Activated CD8-positive, alpha-beta memory T cell treated with anti-CD3 and anti-CD28 coated beads for 36 hours (primary cell): ENCODE results near the gene MYO1G. TPM values are rescaled to one million over a fixed set of nuclear protein-coding genes. Genes with fewer than 3 reads are reported as not detected.

ENCODE experiments used
- CTCF ChIA-PET: fragments of 350-600 bp; sonication (Branson Sonifier 250); formaldehyde crosslinking; loops from one replicate; lab custom pipeline; 2021; ENCODE audit warnings: antibody characterized with exemption; lab: Charles Lee
- POLR2A ChIA-PET: fragments of 350-600 bp; sonication (Branson Sonifier 250); formaldehyde crosslinking; loops from one replicate; lab custom pipeline; 2021; ENCODE audit warnings: antibody characterized with exemption; lab: Charles Lee
- total RNA-seq, 2 experiments: library from RNA; stranded (reverse); gene quantifications; one replicate each; pipeline ENCODE4 v1.2.3, GENCODE V29; 2021

Gene MYO1G
- total RNA-seq, 2 experiments from 2014 or later = 316 TPM

- ChIA-PET CTCF (interaction anchor here (0.6 to 2.0 kb wide), 5 partner anchors 8 to 129 kb away, joined by 3 to 10 read pairs (median 4); no protein-coding TSS in a partner anchor), POLR2A (interaction anchor here (0.6 to 8.0 kb wide), 5 partner anchors 10 to 166 kb away, joined by 3 to 91 read pairs (median 5); partner anchors contain the start of gene PURB)
These were observed 3.3 kb downstream of the MYO1G start for GRCh38 chr7:44975331-44976039.

DNA sequence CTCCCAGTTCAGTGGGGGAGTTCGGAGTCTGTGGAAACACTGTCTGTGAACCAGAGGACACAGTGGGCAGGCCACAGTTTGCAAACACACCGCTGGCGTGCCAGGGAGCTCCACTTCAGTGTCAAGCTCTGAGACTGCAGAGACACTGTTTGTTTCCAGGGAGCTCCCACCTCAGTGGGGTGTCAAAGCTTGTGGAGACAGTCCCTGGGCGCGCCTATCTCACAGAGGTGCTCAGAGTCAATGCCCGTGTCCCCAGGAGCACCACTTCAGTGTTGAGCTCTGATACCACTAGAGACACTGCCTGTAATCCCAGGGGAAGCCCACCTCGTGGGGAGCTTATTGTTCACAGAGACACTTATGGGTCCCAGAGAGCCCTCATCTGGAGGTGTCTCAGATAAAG lies 4.3 kb downstream of the MYO1G start:
- ChIA-PET POLR2A (interaction anchor here (1.8 to 8.0 kb wide), 5 partner anchors 9 to 55 kb away, joined by 4 to 91 read pairs (median 13); no protein-coding TSS in a partner anchor), CTCF (interaction anchor here (1.1 to 2.3 kb wide), 8 partner anchors 9 to 161 kb away, joined by 3 to 11 read pairs (median 5); partner anchors contain the start of gene TBRG4)

DNA sequence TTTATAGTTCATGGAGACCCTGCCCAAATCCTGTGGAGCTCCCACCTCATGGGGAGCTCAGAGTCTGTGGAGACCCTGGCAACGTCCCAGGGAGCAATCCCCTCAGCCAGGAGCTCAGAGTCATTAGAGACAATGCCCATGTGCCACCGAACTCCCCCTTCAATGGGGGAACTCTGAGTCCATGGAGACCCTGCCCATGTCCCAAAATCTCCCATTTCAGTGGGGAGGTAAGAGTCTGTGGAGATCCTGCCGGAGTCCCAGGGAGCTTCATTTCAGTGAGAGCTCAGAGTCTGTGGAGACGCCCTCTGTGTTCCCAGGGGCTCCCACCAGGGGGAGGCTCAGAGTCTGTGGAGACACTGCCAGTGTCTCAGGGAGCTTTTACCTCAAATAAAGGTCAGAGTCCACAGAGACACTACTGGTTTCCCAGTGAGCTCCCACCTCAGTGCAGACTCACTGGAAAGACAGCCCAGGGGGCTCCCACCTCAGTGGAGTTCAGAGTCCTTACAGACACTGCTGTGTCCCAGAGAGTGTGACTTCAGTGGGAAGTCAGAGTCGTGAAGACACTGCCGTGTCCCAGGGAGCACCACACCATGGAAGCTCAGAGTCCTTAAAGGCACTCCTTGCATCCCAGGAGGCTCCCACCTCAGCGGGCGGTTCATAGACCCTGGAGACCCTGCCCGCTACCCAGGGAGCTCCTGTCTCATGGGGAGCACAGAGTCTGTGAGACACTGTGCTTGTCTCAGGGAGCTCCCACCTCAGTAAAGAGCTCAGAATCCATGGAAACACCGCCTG lies 5.0 kb downstream of the MYO1G start:
- POLR2A ChIA-PET = interaction anchor here (0.6 to 8.0 kb wide), 9 partner anchors 9 to 123 kb away, joined by 3 to 91 read pairs (median 4); no protein-coding TSS in a partner anchor
- CTCF ChIA-PET = interaction anchor here (0.7 to 2.3 kb wide), 16 partner anchors 9 to 162 kb away, joined by 3 to 18 read pairs (median 4); partner anchors contain the start of genes CCM2, H2AZ2 and TBRG4

GRCh38 chr7:44972562-44972961 lies 6.3 kb downstream of the MYO1G start:
- ChIA-PET POLR2A (interaction anchor here (0.6 to 8.0 kb wide), 7 partner anchors 10 to 1659 kb away, joined by 3 to 91 read pairs (median 6); no protein-coding TSS in a partner anchor), CTCF (interaction anchor here (1.1 to 2.3 kb wide), 6 partner anchors 10 to 163 kb away, joined by 3 to 18 read pairs (median 4); no protein-coding TSS in a partner anchor)

DNA sequence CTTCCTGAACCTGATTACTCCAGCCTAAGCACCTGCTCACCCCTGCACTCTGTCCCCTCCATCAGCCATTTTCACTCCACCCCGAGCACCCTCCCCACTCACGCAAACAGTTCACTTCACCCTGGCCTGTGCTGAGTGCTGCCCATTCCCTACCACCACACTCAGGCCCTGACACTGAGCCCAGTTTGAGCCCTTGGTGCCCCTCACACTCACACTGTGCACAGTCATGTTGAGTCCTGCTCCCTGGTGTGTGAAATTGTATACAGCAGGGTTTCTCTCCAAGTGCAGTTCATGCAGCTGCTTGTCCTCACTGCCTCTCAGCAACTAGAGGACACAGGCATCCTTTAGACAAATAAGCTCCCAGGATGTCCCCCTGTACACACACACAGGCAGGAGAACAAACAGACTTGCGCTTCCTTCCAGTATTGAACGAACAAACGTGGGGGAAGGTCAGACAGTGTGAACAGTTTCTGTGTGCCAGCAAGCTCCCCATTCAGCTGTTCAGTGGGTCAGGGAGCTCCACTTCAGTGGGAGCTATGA lies 6.8 kb downstream of the MYO1G start:
- POLR2A ChIA-PET = interaction anchor here (0.5 to 8.0 kb wide), 5 partner anchors 9 to 102 kb away, joined by 4 to 91 read pairs (median 13); no protein-coding TSS in a partner anchor
- CTCF ChIA-PET = interaction anchor here (1.1 to 2.1 kb wide), 4 partner anchors 10 to 115 kb away, joined by 3 to 18 read pairs (median 4); no protein-coding TSS in a partner anchor

GRCh38 chr7:44971188-44971901 lies 7.5 kb downstream of the MYO1G start:
- ChIA-PET POLR2A (interaction anchor here (0.5 to 8.0 kb wide), 4 partner anchors 9 to 14 kb away, joined by 3 to 91 read pairs (median 6); no protein-coding TSS in a partner anchor), CTCF (interaction anchor here (2.1 kb wide), 1 partner anchor 115 kb away, joined by 5 read pairs; no protein-coding TSS in a partner anchor)

DNA sequence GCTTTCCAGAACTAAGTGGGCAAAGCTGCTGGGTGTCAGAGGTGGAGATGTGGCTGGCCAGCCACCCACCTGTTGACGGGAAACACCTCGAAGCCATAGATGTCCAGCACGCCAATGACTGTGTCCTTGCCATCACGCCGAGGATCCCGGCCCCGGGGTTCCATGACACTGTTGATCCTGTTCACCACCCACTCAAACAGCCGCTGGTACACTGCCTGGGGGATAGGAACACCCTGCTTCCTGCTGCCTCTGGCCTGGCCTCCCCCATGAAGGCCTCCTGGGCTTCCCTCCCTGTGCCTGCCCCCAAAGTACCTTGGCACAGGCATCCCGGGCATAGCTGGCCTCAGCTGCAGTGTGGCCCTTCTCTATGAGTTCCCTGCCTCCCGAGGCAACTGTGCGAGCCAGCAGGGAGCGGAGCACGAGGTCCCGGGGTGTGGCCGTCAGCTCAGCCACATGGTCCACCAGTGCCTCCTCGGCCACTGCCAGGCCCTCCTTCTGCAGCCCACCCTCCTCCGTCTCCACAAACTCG lies 8.2 kb downstream of the MYO1G start:
- CTCF ChIA-PET = no interaction called here
- POLR2A ChIA-PET = interaction anchor here (0.6 to 8.0 kb wide), 5 partner anchors 8 to 13 kb away, joined by 3 to 91 read pairs (median 7); partner anchors contain the start of gene MYO1G

DNA sequence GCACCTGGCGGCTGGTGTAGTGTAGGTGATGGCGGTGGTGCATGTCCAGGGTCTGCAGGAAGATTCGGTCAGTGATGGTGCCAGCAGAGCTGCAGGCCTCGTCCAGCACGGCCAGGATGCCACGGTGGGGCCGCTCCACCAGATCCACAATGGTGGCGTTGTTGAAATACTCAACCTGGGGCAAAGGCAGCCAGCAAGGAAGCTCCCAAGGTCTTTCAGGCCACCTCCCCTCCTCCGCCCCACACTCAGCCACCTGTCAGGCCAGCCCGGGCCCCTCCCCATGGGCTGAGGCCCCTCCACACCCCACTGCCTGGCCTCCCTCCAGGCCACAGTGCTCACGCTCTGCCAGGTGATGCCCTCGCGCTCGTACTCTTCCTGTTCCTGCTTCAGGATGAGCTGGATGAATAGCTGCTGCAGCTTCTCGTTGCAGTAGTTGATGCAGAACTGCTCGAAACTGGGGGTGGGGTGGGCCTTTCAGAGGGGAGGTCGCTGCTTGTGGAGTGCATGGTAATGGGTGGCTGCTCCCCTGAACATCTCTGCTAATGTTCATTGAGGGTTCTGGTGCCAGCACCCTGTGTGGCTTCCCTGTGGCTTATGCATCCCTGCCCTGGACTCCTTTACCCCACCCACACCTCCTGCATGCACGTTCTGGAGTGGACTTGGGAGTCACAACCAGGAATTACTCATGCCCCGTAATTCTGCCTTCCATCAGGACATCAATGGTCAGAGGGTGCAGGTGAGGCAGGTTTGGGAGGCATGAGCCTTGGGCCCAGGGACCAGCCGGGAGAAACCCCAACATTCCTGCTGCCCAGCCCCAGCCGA lies 8.9 kb downstream of the MYO1G start:
- POLR2A ChIA-PET = interaction anchor here (0.6 to 2.0 kb wide), 5 partner anchors 8 to 31 kb away, joined by 3 to 9 read pairs (median 3); partner anchors contain the start of genes CCM2 and MYO1G
- CTCF ChIA-PET = no interaction called here

GRCh38 chr7:44969049-44969700 lies 9.6 kb downstream of the MYO1G start:
- ChIA-PET POLR2A (interaction anchor here (0.9 to 2.0 kb wide), 3 partner anchors 8 to 31 kb away, joined by 3 to 9 read pairs (median 3); partner anchors contain the start of gene CCM2), CTCF (no interaction called here)

DNA sequence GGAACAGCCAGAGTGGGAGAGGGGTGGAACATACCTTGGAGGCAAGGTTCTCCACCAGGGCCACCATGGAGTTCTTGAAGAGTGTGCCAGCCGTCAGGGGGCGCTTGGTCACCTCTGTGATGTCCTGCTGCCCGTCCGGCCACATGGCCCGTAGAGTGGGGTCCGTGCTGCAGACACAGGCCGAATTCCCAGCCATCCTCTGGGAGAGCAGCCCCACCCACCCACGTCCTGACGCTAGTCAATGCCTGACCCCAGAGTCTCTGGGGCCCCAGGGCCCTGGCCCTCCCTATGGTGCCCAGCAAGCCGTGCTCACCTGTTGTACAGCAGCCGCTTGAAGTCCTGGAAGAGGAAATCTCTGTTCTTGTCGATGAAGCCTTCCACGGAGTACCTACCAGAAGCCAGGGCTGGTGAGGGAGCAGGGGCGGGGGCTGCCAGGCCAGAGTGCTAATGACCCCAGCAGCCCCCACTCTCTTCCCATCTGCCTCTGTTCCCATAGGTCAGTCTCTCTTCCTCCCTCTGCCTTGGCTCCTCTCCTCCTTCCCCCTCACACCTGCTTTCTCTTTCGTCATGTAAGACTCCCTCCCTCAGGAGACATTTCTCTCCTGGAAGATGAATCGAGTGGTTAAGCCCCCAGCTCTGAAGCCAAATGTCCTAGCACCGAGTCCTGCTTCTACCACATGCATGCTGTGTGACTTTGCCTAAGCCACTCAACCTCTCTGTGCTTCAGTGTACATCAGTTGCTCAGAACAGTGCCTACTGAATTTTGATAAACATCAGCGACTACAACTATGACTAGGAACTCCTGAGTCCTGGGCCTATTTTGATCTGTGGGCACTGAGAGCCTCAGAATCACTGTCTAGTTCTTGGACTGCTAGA lies 11.0 kb downstream of the MYO1G start:
- CTCF ChIA-PET = no interaction called here
- POLR2A ChIA-PET = no interaction called here

GRCh38 chr7:44966731-44967538 lies 11.9 kb downstream of the MYO1G start:
- ChIA-PET CTCF (interaction anchor here (2.7 kb wide), 1 partner anchor 8 kb away, joined by 10 read pairs; no protein-coding TSS in a partner anchor), POLR2A (no interaction called here)

GRCh38 chr7:44965937-44966730 lies 12.7 kb downstream of the MYO1G start:
- ChIA-PET CTCF (interaction anchor here (2.7 kb wide), 1 partner anchor 8 kb away, joined by 10 read pairs; no protein-coding TSS in a partner anchor), POLR2A (interaction anchor here (2.1 to 7.0 kb wide), 2 partner anchors 8 to 15 kb away, joined by 6 to 91 read pairs; no protein-coding TSS in a partner anchor)

DNA sequence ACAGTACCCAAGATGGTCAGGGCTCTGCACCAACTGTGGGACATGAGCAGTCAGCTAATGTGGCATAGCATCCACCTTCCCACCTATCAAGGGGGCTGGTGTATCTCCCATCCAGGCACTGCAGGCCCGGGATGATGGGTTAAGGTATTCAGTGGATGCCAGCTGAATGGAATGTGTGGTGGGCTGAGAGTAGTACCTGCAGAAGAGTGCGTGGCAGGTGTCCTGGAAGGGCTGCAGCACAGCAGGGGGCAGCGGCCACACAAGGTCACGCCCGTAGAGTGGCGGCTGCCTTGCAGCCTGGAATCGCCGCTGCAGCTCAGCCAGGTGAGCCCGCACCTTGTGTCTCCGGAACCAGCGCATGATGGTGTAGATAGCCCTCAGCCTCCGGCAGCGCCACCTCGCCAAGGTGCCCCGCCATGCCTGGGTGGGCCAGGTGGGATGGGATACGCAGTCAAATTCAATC lies 13.3 kb downstream of the MYO1G start:
- CTCF ChIA-PET = interaction anchor here (2.7 kb wide), 1 partner anchor 9 kb away, joined by 10 read pairs; no protein-coding TSS in a partner anchor
- POLR2A ChIA-PET = interaction anchor here (2.1 to 7.0 kb wide), 2 partner anchors 9 to 15 kb away, joined by 6 to 91 read pairs; no protein-coding TSS in a partner anchor
